ENCODE results near the gene MUC7.

GRCh38 chr4:70515367-70516250 lies 43.6 kb downstream of the MUC7 start:
- TF ChIP-seq CTCF (IDR thresholded peaks at IDR 0.05; ENCODE audit: insufficient read depth, low read length) (no peak), POLR2AphosphoS5 (IDR thresholded peaks at IDR 0.05; ENCODE audit: low read depth) (no peak), REST (IDR thresholded peaks at IDR 0.05; ENCODE audit: insufficient replicate concordance, low read depth) (no peak), GABPA (IDR thresholded peaks at IDR 0.05; ENCODE audit: low read depth) (no peak)

Data from HL-60 (cell line).